ENCODE results near the gene PICK1. TPM values are rescaled to one million over a fixed set of nuclear protein-coding genes. Genes with fewer than 3 reads are reported as not detected.

PICK1 gene
- total and polyA plus RNA-seq, 2 of the 13 experiments (the other 11 are each of a cell fraction or from before 2014, with no cell fraction given): 19.3 to 25.3 TPM

GRCh38 chr22:38051900-38052862 lies 5.0 kb upstream of the PICK1 start (continued):
- peak; percentile 31 for TF ChIP-seq AGO1 (IDR thresholded peaks at IDR 0.05; ENCODE audit: low read depth, low read length, poor library complexity, severe bottlenecking)
- TF ChIP-seq ASH2L (IDR thresholded peaks at IDR 0.05; ENCODE audit: insufficient read length, low read depth, low read length): no peak
- TF ChIP-seq ZNF180 (CRISPR knock-in tag; IDR thresholded peaks at IDR 0.05; ENCODE audit: borderline replicate concordance, low read depth): no peak
- no peak for TF ChIP-seq ZNF362 (CRISPR knock-in tag; IDR thresholded peaks at IDR 0.05; ENCODE audit: borderline replicate concordance)
- TF ChIP-seq ZNF350 (CRISPR knock-in tag; IDR thresholded peaks at IDR 0.05; ENCODE audit: borderline replicate concordance, low read depth): peak; percentile 77; the same call in 1 of the 2 replicates
- peak; percentile 16; the same call in 1 of the 2 replicates for TF ChIP-seq RARA (CRISPR knock-in tag; IDR thresholded peaks at IDR 0.05)
- TF ChIP-seq FOXJ3 (CRISPR knock-in tag; IDR thresholded peaks at IDR 0.05; ENCODE audit: borderline replicate concordance): no peak
- peak; percentile 84; the same call in 1 of the 2 replicates for TF ChIP-seq ZNF792 (CRISPR knock-in tag; IDR thresholded peaks at IDR 0.05)
- no peak for TF ChIP-seq E2F1 (CRISPR knock-in tag; IDR thresholded peaks at IDR 0.05)
- no peak for TF ChIP-seq SATB2 (CRISPR knock-in tag; IDR thresholded peaks at IDR 0.05)
- peak; percentile 63; the same call in 1 of the 2 replicates for TF ChIP-seq AKAP8 (CRISPR knock-in tag; IDR thresholded peaks at IDR 0.05)
- TF ChIP-seq ZNF609 (CRISPR knock-in tag; IDR thresholded peaks at IDR 0.05; ENCODE audit: borderline replicate concordance): peak; percentile 26; the same call in 1 of the 2 replicates
- TF ChIP-seq ZNF687 (CRISPR knock-in tag; IDR thresholded peaks at IDR 0.05): peak; percentile 89

All from HepG2 (cell line).